ENCODE results near the gene LRFN4. TPM values are rescaled to one million over a fixed set of nuclear protein-coding genes. Genes with fewer than 3 reads are reported as not detected.

The LRFN4 gene
- total RNA-seq, 4 donors from 2014 or later = 5.5 to 14.1 (median 10.3) TPM

DNA sequence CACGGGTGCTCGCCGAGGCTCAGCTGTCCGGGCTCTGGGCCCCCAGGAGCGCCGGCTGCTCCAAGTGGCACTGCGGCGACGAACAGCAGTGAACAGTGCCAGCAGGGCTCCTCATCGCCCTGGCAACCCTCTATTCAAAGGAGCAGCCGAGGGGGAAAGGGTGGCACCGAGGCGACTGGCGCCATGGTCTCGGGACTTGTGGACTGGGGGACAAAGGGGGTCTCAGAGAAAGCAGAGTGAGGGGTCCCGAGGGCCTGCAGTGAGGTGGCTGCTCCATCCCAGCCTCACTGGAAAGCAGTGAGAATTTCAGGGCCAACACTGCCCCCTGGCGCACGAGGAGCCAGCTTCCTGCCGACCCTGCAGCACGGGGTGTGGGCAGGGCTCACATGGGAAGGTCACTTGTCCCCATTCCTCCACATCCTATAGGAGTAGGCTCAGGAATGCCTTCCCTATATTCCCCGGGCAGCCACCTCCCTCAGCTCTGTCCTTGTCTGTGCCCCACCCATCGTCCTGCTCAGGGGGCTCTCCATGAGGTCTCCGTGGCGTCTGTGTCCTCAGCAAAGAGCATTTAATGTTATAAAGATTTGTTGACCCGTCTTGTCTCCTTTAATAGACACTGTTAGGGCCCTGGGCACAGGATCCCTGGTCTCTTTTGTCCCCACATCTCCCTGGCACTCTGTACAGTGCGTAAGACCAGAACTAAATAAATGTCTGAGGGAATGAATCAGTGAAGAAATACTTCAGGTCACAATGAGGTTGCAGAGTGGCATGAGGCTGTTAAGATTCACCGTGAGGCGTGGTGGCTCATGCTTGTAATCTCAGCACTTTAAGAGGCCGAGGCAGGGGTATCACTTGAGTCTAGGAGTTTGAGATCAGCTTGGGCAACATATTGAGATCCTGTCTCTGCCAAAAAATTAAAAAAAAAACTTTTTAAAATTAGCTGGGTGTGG, 26.4 kb downstream of the LRFN4 start:
- WGBS, 2 donors = 26 to 37% methylated on average over 28 to 29 of the region's 29 CpGs
- DNase-seq (ENCODE audit: low spot score in 2 of 2) = no peak
- no peak overlapping the region for H3K4me3 ChIP-seq (ENCODE audit: low read depth, poor library complexity, severe bottlenecking)

GRCh38 chr11:66884443-66884842, 27.6 kb downstream of the LRFN4 start:
- no peak for TF ChIP-seq POLR2A (IDR thresholded peaks at IDR 0.05)
- TF ChIP-seq, protein P1, sequence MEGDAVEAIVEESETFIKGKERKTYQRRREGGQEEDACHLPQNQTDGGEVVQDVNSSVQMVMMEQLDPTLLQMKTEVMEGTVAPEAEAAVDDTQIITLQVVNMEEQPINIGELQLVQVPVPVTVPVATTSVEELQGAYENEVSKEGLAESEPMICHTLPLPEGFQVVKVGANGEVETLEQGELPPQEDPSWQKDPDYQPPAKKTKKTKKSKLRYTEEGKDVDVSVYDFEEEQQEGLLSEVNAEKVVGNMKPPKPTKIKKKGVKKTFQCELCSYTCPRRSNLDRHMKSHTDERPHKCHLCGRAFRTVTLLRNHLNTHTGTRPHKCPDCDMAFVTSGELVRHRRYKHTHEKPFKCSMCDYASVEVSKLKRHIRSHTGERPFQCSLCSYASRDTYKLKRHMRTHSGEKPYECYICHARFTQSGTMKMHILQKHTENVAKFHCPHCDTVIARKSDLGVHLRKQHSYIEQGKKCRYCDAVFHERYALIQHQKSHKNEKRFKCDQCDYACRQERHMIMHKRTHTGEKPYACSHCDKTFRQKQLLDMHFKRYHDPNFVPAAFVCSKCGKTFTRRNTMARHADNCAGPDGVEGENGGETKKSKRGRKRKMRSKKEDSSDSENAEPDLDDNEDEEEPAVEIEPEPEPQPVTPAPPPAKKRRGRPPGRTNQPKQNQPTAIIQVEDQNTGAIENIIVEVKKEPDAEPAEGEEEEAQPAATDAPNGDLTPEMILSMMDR (IDR thresholded peaks at IDR 0.05) = no peak
- DNase-seq (ENCODE audit: low spot score in 2 of 2) = no peak
- whole genome bisulfite sequencing, 2 donors = 97 to 98% methylated on average over 4 of the region's 4 CpGs
- intact Hi-C loops (cut with DNase I; ENCODE audit: low total_unique reads) = no loop called here
- no peak overlapping the region for H3K4me3 ChIP-seq (ENCODE audit: low read depth, poor library complexity, severe bottlenecking)

More for the DNA sequence above, 26.4 kb downstream of the LRFN4 start:
- intact Hi-C loops (cut with DNase I; ENCODE audit: low total_unique reads) = no loop called here
- TF ChIP-seq, protein P1 (IDR thresholded peaks at IDR 0.05) = no peak

GRCh38 chr11:66885469-66885868, 28.6 kb downstream of the LRFN4 start:
- no peak overlapping the region for H3K4me3 ChIP-seq (ENCODE audit: low read depth, poor library complexity, severe bottlenecking)
- TF ChIP-seq, protein P1 (IDR thresholded peaks at IDR 0.05) = no peak
- TF ChIP-seq POLR2A (IDR thresholded peaks at IDR 0.05) = no peak
- WGBS, 2 donors = 76 to 88% methylated on average over 4 of the region's 4 CpGs
- DNase-seq (ENCODE audit: low spot score in 2 of 2) = no peak
- intact Hi-C loops (cut with DNase I; ENCODE audit: low total_unique reads) = no loop called here

- no peak for DNase-seq (ENCODE audit: low spot score in 2 of 2)
- WGBS, 2 donors = 79% methylated on average over 11 of the region's 11 CpGs
- intact Hi-C loops (cut with DNase I; ENCODE audit: low total_unique reads) = no loop called here
Observed at GRCh38 chr11:66885950-66886440, 29.1 kb downstream of the LRFN4 start.

DNA sequence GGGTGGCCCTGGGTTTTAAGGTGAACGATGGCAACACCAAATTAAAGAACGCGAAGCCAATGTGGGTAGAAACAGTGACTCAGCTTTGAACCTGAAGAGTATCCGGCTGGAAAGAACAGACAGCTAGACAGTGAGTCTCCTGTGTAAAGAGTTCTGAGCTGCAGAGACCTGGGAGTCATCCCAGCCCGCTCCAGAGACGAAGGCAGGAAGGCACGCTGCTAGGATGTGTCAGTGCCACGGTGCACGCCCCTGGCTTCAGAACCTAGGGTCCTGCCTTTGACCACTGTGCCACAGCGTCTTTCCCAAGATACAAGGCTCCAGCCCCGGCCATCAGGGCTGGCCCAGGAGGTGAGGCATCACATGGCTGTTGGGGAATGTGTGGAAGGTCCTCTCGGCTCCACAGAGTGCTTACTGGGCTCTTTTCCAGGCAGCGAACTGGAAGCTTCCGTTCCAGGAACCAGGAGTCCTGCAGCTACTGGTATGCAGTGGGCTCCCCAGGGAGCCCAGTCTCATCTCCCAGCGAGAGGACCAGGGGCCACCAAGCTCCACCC, 29.9 kb downstream of the LRFN4 start:
- WGBS, 2 donors = 76 to 84% methylated on average over 13 to 14 of the region's 15 CpGs
- DNase-seq (ENCODE audit: low spot score in 2 of 2) = no peak
- no peak overlapping the region for H3K4me3 ChIP-seq (ENCODE audit: low read depth, poor library complexity, severe bottlenecking)
- intact Hi-C loops (cut with DNase I; ENCODE audit: low total_unique reads) = no loop called here
- TF ChIP-seq POLR2A (IDR thresholded peaks at IDR 0.05) = no peak
- TF ChIP-seq, protein P1 (IDR thresholded peaks at IDR 0.05) = no peak

More at GRCh38 chr11:66885950-66886440, 29.1 kb downstream of the LRFN4 start:
- TF ChIP-seq, protein P1 (IDR thresholded peaks at IDR 0.05) = no peak
- TF ChIP-seq POLR2A (IDR thresholded peaks at IDR 0.05) = no peak
- no peak overlapping the region for H3K4me3 ChIP-seq (ENCODE audit: low read depth, poor library complexity, severe bottlenecking)

Data from lower leg skin (tissue), 4 donors.